ENCODE data around the gene RPS21.

GRCh38 chr20:62415354-62416111, 28.6 kb downstream of the RPS21 start:
- TF ChIP-seq CTCF (conservative IDR thresholded peaks at IDR 0.05; ENCODE audit: low read length) (no peak), EZH2phosphoT487 (IDR thresholded peaks at IDR 0.05; ENCODE audit: borderline replicate concordance) (no peak)

Data from Loucy (cell line).